Stimulated activated CD4-positive, alpha-beta T cell treated with anti-CD3 and anti-CD28 coated beads, Interleukin-12 subunit alpha, Interleukin-12 subunit beta, amount 100 ng/mL, for 48 hours (primary cell): ENCODE results near the gene CDK5RAP2.

Experiments used
- DNase-seq, 3 donors: peaks; one replicate each; pipeline ENCODE4 v3.0.0-alpha.2; 2020; ENCODE audit warnings: low read depth in 2 of 3, low spot score in 1 of 3

Gene CDK5RAP2

DNA sequence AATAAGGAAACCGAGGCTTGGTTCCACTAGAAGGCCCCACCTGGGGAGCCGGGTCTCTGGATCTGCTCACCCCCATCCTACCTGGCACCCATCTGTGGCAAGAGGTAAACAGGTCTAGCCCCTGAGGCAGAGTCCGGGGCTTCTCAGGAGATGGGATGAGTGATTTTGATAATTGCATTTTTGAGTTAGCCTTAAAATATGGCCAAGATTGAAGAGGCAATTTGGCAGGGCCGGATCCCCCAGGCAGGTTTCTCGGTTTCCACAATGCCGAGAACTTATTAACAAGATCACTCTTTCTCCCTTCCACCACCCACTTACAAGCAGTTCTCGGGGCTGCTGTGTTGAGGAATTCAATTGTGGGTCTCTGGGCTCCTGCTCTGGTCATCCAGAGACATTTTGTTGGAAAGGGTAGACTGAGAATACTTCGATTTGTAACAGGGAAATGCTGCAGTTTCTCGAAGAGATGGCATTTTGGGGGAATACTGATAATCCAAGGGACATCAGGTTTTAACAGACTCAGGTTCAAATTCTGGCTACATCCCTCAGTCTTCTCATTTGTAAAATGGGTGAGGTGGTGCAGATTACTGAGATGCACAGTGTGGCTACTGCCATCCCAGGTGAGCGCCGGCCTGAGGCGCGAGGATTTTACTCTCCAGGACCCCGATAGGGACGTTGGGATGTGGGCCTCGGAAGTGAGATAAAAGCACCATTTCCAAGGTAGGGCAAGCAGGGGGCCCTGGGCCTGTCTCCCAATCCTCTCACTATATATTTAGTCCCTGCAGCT lies 194.2 kb downstream of the CDK5RAP2 start:
- no peak for DNase-seq

DNA sequence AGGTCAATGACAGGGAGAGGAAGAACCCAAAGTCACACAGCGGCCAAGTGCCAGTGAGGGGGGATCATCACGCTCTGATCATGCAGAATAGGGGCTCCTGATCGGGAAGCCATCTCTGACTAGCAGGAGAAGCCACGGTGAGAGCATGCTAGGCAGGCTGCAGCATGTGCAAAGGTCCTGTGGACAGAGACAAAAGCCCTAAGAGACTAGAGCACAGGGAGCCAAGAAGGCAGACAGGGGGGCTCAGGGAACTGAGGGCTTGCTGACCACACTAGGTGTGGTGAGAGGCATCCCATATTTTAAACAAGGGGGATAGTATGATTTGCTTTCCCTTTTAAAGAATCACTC lies 195.1 kb downstream of the CDK5RAP2 start:
- no peak for DNase-seq

DNA sequence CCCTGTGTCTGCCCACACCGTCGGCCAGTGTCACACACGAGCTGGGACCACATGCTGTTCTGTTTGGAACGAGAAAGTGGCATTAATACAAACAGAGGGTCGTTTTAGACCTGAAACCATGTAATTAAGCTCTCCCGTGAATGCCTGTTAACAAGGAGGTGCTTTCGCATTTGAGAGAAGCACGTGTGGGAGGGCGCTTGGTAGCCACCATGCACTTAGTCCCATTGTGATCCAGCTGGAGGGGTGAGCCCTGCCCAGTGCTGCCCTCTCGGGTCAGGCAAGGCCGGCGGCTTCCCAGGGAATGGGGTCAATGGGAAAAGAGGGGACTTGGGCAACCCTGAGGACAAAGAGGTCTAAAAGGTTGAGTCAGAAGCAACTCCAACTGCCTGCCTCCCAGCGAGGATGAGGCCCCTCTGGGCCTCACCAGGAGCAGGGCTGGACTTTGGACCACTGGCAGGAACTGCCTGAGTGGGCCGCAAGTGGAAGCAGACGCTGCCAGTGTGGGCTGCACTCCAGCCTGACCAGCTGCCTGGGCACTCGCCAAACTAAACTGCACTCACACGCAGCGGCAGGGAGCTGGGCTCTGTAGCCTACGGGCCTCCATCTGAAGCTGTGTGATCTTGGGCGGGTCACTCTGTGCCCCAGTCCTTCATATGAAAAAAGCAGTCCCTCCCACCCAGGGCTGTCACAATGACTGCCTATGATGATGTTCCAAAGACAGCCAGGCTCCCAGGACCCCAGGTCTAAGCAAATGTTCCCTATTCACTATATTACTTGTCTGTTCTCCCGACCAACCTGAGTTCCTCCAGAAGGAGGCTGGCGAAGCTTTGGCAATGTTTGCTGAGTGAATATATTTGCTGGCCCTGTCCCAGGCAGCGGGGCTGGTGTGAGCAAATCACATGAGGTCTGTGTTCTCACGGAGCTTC lies 195.7 kb downstream of the CDK5RAP2 start:
- no peak for DNase-seq

DNA sequence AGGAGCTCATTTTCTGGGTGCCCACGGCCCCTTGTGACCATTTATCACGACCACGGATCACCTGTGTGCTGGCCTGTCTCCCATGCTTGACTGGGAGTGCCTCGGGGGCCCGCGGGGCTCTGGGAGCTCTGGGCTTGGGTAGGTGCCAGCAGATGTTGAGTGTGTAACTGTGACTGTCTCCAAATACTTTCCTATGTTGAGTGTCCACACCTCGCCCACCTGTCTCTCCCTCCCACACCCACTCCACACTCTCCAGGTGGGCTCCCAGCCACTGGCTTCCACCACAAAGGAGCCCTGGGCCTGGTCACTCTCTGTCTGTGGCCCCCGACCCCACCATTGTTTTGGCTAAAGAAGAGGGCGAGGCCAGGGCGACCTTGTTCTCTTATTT lies 196.4 kb downstream of the CDK5RAP2 start:
- DNase-seq: no peak

DNA sequence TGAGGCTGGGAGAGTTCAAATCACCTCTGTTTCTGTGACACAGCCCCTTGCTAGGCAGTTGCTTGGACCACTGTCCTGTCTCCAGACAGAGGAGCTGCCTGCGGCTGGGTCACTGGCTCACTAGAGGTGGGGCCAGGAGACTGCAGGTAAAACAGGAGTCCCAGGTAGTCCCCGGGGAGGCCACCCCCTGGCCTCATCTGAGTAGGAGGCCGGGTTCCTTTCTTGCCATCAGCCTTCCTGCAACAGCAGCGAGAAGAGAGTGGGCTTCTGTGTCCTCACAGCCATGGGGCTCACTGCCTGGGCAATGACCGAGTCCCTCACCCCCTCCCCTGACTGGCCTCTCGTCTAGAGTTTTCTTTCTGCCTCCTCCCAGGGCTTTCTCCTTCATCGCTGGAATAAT lies 197.5 kb downstream of the CDK5RAP2 start:
- no peak for DNase-seq

DNA sequence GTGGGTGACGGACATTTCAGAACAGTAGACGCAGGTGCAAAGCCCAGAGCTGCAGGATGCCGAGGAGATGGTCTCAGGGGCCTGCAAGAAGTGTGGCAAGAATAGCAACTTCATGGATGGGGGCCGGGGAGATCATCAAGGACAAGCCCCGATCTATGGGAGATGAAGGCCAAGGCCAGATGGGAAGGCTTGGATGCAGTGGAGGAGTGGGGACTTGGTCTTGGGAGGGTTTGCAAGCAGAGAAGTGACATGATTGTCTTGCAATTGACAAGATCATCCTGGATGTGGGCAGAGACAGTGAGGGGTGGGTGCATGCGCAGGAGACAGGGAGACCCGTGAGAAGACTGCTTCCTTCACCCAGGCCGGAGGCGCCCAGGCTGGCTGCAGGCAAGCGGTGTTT lies 198.1 kb downstream of the CDK5RAP2 start:
- DNase-seq: no peak

DNA sequence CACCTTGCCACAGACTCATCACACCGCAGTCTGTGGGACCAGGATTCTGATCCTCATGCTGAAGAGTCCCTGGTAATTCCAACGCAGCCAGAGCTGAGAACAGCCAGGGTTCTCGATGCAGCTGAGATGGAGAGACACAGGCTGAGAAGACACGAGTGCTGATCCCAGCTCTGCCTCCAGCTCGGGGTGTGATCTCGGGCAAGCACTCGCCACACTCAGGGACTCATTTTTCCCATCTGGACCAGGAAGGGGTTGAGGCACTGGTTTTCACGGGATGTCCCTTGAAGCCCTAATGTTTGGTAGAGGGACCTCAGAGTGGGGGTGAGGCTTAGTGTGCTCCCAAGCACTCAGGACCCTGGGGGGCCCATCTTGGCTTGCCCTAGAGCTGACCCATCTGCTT lies 200.4 kb downstream of the CDK5RAP2 start:
- no peak for DNase-seq

DNA sequence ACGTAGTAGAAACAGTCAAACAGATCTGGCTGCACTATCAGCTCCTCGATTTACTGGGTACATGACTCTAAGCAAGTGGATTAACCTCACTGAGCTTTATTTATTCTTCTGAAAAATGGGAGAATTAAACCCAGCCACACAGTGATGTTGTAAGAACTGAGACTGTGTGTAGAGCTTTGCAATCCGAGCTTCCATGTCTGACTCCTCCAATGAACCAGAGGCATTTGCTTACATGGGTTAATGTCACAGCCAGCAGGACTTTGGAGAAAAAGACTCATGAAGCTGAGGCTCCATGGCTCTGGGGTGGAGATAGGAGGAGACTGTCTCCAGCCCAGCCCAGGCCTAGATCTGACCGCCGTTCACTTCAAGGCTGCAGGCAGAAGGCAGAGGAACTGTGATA lies 201.3 kb downstream of the CDK5RAP2 start:
- DNase-seq: no peak

DNA sequence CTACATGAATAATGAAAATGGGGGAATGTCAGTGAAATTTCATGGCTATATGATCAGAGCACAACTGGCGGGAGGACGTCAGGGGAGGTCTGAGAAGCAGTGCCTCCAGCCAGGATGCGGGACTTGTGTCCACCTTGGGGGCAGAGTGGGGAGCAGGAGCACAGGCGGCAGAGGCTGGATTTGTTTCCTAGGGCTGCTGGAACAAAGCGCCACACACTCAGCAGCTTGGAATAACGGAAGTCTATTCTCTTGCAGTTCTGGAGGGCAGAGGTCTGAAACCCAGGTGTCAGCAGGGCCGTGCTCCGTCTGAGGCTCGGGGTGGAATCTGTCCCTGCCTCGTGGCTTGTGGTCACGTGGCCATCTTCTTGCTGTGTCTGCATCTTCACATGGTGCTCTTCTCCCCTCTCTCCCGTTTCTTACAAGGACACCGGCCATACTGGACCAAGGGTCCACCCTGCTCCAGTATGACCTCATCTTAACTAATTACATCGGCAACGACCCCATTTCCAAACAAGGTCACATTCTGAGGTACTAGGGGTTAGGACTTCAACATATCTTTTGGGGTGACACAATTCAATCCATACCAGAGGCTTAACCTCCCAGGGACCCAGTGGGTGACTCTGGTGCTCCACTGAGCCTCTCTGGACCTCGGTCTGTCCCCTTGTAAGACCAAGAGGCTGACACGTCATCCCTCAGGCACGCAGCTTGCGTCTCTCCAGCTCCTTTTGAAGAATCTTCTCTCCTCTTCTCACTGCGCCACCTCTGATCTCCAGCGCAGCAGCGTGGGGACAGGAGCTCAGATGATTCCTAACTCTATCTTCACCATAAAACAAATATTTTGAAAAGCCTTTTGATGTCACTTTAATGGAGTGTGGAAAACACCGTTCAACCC lies 202.5 kb downstream of the CDK5RAP2 start:
- no peak for DNase-seq

DNA sequence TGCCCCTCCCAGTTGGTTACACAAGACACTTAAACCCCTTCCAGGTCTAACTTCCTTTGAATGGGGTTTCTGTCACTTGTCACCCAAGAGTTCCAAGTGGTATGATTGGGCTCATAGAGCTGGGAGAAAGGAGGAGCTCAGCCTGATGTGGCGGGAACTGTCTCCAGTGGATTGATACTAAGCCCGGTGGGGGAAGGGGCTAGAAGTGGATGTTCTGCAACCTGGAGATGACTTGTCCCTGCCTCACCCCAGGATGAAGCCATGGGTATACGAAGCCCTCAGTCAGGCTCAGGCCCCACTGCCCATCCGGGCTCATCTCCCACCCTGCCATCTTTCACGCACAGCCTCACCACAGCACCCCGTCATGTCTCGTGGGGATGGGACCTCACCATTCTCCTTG lies 203.9 kb downstream of the CDK5RAP2 start:
- no peak for DNase-seq

DNA sequence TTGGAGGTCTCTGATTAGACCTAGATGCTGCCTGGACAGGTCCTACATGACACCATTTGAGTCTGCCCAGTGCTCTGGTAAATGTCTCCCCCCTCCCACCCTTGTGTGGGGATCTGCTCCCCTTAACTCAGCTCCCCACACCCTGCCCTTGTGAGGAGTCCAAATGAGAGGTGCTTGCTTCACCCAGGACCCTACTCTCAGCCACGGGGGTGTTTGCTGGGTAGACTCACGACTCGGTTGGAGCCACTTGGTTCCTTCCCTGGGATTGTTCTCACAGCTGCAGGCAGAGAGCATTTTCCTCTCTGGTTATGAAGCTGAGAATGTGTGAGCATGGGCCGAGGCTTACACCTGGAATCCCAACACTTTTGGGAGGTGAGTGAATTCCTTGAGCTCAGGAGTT lies 204.7 kb downstream of the CDK5RAP2 start:
- no peak for DNase-seq

DNA sequence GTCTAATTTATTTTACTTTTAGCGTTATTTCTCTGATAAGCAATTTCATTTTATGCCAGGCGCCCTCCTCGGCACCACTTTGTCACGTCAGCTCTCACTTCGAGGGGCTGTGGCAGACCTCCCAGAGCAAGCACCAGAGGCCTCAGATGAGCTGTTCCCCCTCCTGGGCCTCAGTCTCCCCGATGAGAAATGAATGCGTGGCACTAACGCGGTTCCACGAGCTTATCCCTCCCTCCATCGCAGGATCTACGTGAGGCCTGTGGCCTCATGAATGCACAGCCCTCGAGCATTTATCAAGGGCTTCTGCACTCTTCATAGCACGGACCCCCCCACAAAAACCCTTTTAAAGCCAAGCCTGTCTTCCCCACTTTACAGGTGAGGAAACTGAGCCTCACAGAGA lies 205.2 kb downstream of the CDK5RAP2 start:
- DNase-seq: no peak

DNA sequence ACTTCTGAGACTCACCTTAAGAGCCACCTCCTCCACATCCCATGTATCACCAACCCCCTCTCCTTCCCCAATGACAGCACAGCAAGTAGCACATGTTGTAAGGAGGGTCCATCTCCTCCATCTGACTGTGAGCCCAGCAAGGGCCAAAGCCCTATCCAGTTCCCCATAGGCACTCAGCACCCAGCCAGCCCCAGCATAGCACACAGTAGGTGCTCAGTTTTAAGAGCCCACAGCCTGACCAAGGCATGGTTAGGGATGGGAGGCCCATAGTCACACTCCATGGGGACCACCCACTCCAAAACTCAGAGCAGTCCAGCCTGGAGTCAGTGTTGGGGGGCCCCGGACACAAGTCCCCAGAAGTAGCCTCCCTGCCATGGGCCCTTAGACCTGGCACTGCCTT lies 205.7 kb downstream of the CDK5RAP2 start:
- DNase-seq: no peak

DNA sequence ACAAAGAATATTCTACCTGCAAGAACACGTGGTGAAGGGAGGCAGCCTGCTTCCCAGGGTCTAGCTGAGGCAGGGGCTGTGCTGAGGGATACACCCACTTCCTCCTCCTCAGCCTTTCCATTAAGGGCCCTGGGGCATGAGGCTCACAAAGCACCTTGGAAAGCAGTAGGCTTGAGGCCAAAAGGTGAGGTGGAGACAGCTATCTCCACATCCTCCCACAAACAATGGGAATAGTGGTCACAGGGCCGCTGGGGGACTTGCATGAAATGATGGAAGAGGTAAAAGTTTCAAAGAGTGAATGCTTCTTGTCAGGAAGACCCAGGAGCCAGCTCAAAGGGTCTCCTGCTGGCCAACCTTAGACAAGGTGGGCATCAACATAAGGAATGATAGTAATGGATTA lies 207.9 kb downstream of the CDK5RAP2 start:
- no peak for DNase-seq

DNA sequence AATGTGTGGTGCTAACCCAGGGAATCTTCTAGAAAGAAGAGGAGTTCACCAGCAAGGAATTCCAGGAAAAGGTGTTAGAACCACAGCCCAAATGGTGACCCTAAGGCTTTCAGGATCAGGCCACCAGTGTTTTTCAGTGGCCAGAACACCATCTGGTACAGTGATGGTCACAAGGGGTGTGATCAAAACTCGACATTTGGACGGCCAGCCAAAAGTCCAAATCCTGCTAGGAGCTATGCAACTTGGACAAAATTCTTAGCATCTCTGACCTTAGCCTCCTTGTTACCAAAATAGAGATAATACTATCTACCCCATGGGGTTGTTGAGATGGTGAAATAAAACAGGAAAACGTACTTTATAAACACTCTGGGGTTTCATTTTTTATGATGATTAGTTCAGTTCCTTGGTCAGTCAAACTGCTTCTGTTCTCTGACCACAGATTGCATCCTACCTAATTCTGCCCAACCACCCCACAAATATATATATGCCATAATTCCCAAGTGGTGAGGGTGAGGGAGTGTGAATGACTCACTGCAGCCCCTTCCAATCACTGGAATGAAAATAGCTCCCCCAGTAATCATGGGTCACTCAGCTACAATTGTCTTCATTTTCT lies 210.3 kb downstream of the CDK5RAP2 start:
- no peak for DNase-seq

DNA sequence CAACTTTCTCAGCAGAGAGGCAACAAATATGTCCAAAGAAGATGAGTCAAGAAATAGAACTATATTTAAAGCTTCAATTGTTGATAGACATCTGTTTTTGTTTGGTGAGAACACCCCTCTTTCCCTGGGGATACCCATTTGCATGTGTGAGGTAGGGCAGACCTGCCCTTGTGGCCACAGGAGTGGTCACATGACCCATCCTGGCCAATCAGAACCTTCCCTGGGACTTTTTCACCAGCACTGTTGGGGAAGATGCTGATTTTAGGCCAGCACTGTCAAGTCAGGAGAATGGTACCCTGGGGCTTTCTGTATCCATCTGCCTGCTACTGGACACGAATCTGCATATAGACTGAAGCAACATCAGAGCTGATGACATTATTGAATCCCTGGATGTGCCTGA lies 211.2 kb downstream of the CDK5RAP2 start:
- no peak for DNase-seq

DNA sequence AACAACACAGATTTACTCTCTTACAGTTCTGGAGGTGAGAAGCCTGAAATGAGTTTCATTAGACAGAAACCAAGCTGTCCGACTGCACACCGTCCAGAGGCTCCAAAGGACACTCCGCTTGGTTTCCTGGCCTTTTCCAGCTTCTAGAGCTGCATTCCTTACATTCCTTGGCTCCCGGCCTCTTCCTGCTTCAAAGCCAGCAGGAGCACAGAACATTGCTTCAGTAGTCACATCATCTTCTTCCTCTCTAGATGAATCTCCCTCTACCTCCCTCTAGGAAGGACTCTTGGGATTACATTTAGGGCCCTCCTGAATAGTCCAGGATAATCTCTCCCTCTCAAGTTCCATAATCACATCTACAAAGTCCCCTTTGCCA lies 213.3 kb downstream of the CDK5RAP2 start:
- DNase-seq: no peak

DNA sequence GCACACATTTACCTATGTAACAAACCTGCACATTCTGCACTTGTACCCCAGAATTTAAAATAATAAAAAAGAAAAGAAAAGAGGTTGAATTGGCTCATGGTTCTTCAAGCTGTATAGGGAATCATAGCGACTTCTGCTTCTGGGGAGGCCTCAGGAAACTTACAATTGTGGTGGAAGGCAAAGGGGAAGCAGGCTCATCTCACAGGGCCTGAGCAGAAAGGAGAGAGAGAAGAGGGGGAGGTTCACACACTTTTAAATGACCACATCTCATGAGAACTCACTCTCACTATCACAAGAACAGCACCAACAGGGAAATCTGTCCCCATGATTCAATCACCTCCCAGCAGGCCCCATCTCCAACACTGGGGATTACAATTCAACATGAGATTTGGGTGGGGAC lies 214.6 kb downstream of the CDK5RAP2 start:
- DNase-seq: no peak

DNA sequence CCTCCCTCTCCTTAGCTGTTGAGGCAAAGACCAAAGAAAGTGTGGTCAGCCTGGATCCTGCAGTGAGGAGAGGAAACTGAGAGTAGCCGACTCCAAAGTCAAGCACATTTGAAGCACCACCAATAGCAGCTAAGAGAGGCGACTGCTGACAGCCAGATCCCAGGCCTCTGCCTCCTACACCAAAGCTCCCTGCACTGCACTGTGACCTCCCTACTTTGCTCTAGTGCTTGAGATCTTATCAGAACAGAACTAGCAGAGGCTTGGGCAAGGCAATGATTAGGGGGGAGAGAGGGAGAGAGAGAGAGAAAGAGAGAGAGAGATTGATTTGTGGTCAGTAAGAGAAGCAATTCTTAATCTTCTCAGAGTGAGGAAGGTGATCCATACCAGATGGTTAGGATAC lies 216.3 kb downstream of the CDK5RAP2 start:
- DNase-seq: no peak

DNA sequence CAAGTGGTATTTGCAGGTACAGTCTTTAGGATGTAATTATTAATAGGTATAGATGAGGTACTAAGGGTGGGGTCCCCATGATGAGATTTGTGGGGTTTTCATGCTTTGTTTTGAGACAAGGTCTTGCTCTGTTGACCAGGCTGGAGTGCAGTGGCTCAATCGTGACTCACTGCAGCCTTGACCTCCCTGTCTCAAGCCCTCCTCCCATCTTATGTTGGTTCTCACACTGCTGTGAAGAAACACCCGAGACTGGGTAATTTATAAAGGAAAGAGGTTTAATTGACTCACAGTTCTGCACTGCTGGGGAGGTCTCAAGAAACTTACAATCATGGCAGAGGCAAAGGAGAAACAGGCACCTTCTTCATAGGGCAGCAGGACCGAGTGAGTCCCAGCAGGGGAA lies 217.5 kb downstream of the CDK5RAP2 start:
- DNase-seq: no peak

DNA sequence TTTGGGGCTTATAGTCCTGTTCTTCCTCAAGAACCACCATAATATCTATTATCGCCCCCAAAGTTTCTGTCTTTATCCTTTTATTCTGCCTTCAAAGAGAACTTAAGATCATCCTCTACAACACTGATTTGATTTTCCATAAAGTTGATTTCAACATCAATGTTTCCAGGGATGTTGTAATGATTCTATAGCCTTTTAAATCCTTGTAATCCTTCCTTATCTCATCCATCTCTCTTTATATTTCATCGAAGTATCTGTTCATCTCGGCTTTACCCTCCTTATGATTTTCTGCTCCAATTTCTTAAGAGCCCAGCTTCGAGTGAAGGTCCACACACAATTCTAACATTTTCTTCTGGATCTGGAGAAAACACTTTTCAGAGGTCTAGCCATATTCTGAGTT lies 218.4 kb downstream of the CDK5RAP2 start:
- no peak for DNase-seq
